Keratinocyte (primary cell): Measurements from ENCODE around the gene ADAT3. TPM values are rescaled to one million over a fixed set of nuclear protein-coding genes. Genes with fewer than 3 reads are reported as not detected.

Experiments used
- DNase-seq: peaks from one replicate; pipeline ENCODE4 v3.0.0-alpha.2; 2011; ENCODE audit warnings: low read depth, missing footprints, low spot score
- FAIRE-seq: peaks from 2 replicates; lab custom pipeline; 2011; peaks lifted over from hg19 to GRCh38; lab: Jason Lieb, UNC
- H2AFZ ChIP-seq: 2 replicates; pipeline ENCODE4 v1.6.0; 2012; ENCODE audit warnings: low read length, control low read depth, inconsistent platforms; ENCODE audit not compliant: control insufficient read depth
- H3K27ac ChIP-seq: 2 replicates; pipeline ENCODE4 v1.5.1; 2011; ENCODE audit warnings: low read length; ENCODE audit not compliant: control insufficient read depth, insufficient read depth
- H3K27me3 ChIP-seq: 3 replicates; pipeline ENCODE4 v1.6.0; 2011; ENCODE audit warnings: low read length; ENCODE audit not compliant: control insufficient read depth, insufficient read depth; ENCODE audit errors: extremely low read depth
- H3K36me3 ChIP-seq, 2 experiments: 2 replicates in 1 of 2; 3 replicates in 1 of 2; pipeline ENCODE4 v1.5.1; 2011; ENCODE audit warnings: low read length in 2 of 2, mild to moderate bottlenecking in 1 of 2; ENCODE audit not compliant: control insufficient read depth in 2 of 2, insufficient read depth in 2 of 2; ENCODE audit errors: extremely low read depth in 1 of 2
- H3K4me1 ChIP-seq: 3 replicates; pipeline ENCODE4 v1.5.1; 2011; ENCODE audit warnings: low read length; ENCODE audit not compliant: control insufficient read depth, insufficient read depth; ENCODE audit errors: extremely low read depth
- H3K4me2 ChIP-seq: 3 replicates; pipeline ENCODE4 v1.6.0; 2011; ENCODE audit warnings: low read depth, low read length; ENCODE audit not compliant: control insufficient read depth, insufficient read depth; ENCODE audit errors: extremely low read depth
- H3K4me3 ChIP-seq, 3 experiments: fragments of 200-600 bp in 1 of 3; sonication (generic) in 1 of 3; 2 replicates in 2 of 3; 3 replicates in 1 of 3; pipeline ENCODE4 v1.5.1; 2011 to 2016; ENCODE audit warnings: low read length in 3 of 3, mild to moderate bottlenecking in 3 of 3, control low read depth in 2 of 3, inconsistent platforms in 1 of 3, low read depth in 1 of 3, mixed read lengths in 1 of 3, mixed run types in 1 of 3, moderate library complexity in 1 of 3; ENCODE audit not compliant: control insufficient read depth in 2 of 3, insufficient read depth in 2 of 3; ENCODE audit errors: extremely low read depth in 1 of 3
- H3K79me2 ChIP-seq: 2 replicates; pipeline ENCODE4 v1.6.0; 2012; ENCODE audit warnings: low read length; ENCODE audit not compliant: control insufficient read depth, insufficient read depth
- H3K9ac ChIP-seq: 3 replicates; pipeline ENCODE4 v1.6.0; 2011; ENCODE audit warnings: low read length; ENCODE audit not compliant: control insufficient read depth, insufficient read depth; ENCODE audit errors: extremely low read depth
- H3K9me1 ChIP-seq: 3 replicates; pipeline ENCODE4 v1.6.0; 2011; ENCODE audit warnings: low read length; ENCODE audit not compliant: control insufficient read depth, insufficient read depth; ENCODE audit errors: extremely low read depth
- H3K9me3 ChIP-seq: 2 replicates; pipeline ENCODE4 v1.5.1; 2012; ENCODE audit warnings: low read depth, low read length; ENCODE audit not compliant: control insufficient read depth
- H4K20me1 ChIP-seq: 3 replicates; pipeline ENCODE4 v1.6.0; 2011; ENCODE audit warnings: low read length; ENCODE audit not compliant: control insufficient read depth, insufficient read depth; ENCODE audit errors: extremely low read depth
- EZH2 ChIP-seq: IDR thresholded peaks from one replicate; pipeline ENCODE4 v1.6.1; 2012; ENCODE audit warnings: inconsistent platforms, mild to moderate bottlenecking, low read length, moderate library complexity
- dilution Hi-C: fragments of 300-500 bp; cut with MboI; formaldehyde crosslinking; loops from one replicate; pipeline ENCODE4 v1.7.0; 2020; ENCODE audit warnings: low sequenced_read_pairs; ENCODE audit not compliant: extremely low pct_ligation_motif_present
- polyA plus RNA-seq, 5 experiments: library from polyadenylated mRNA; depleted of rRNA in 3 of 5; stranded (reverse) in 3 of 5; stranded (forward) in 1 of 5; unstranded in 1 of 5; fragments of >200 nt; gene quantifications; 1 replicate in 1 of 5; 2 replicates in 3 of 5; 3 replicates in 1 of 5; pipeline versions ENCODE4 v1.2.1 to v1.2.3, GENCODE V29; 2011 to 2012; ENCODE audit warnings: missing spikeins in 2 of 5, low read depth in 1 of 5, low replicate concordance in 1 of 5
- TF ChIP-seq, protein P1 (sequence below), 3 experiments: IDR thresholded peaks in 1 of 3; conservative IDR thresholded peaks in 1 of 3; optimal IDR thresholded peaks in 1 of 3; 2 replicates in 2 of 3; 3 replicates in 1 of 3; pipeline versions ENCODE3 to v1.5.1; 2011; ENCODE audit warnings: low read length in 3 of 3, mild to moderate bottlenecking in 3 of 3, moderate library complexity in 2 of 3, control low read depth in 1 of 3, inconsistent platforms in 1 of 3; ENCODE audit not compliant: insufficient read depth in 2 of 3; ENCODE audit errors: extremely low read depth in 1 of 3

ADAT3 gene
- polyA plus RNA-seq, 1 donor (not counting 4 experiments of a cell fraction or from before 2014, with no cell fraction given), result 0.55 TPM

- peaks cover 42% of the 10 kb centered on the region for H4K20me1 ChIP-seq
- TF ChIP-seq, protein P1, sequence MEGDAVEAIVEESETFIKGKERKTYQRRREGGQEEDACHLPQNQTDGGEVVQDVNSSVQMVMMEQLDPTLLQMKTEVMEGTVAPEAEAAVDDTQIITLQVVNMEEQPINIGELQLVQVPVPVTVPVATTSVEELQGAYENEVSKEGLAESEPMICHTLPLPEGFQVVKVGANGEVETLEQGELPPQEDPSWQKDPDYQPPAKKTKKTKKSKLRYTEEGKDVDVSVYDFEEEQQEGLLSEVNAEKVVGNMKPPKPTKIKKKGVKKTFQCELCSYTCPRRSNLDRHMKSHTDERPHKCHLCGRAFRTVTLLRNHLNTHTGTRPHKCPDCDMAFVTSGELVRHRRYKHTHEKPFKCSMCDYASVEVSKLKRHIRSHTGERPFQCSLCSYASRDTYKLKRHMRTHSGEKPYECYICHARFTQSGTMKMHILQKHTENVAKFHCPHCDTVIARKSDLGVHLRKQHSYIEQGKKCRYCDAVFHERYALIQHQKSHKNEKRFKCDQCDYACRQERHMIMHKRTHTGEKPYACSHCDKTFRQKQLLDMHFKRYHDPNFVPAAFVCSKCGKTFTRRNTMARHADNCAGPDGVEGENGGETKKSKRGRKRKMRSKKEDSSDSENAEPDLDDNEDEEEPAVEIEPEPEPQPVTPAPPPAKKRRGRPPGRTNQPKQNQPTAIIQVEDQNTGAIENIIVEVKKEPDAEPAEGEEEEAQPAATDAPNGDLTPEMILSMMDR (optimal IDR thresholded peaks at IDR 0.05 in 1 of 3, IDR thresholded peaks at IDR 0.05 in 1 of 3, conservative IDR thresholded peaks at IDR 0.05 in 1 of 3; ENCODE audit: extremely low read depth in 1 of 3, insufficient read depth in 2 of 3, low read length in 3 of 3), result no peak
- TF ChIP-seq EZH2, result no peak
- H2AFZ ChIP-seq, result no peak overlapping the region
- no peaks in the 10 kb centered on the region for H3K27me3 ChIP-seq
- H3K4me3 ChIP-seq, result no peak overlapping the region
- H3K4me1 ChIP-seq, result no peaks in the 10 kb centered on the region
- no peak overlapping the region for H3K9ac ChIP-seq
- H3K9me3 ChIP-seq, result no peaks in the 10 kb centered on the region
- FAIRE-seq (no peak), DNase-seq (no peak)
- peaks cover 3% of the 10 kb centered on the region for H3K9me1 ChIP-seq
- H3K27ac ChIP-seq, result no peak overlapping the region
- peaks cover 18 to 19% of the 10 kb centered on the region in 2 experiments for H3K36me3 ChIP-seq
- dilution Hi-C loops, result no loop called here
- no peak overlapping the region for H3K4me2 ChIP-seq
- peaks cover 93% of the 10 kb centered on the region for H3K79me2 ChIP-seq
Observed at GRCh38 chr19:1953037-1953436, 47.8 kb downstream of the ADAT3 start.

DNA sequence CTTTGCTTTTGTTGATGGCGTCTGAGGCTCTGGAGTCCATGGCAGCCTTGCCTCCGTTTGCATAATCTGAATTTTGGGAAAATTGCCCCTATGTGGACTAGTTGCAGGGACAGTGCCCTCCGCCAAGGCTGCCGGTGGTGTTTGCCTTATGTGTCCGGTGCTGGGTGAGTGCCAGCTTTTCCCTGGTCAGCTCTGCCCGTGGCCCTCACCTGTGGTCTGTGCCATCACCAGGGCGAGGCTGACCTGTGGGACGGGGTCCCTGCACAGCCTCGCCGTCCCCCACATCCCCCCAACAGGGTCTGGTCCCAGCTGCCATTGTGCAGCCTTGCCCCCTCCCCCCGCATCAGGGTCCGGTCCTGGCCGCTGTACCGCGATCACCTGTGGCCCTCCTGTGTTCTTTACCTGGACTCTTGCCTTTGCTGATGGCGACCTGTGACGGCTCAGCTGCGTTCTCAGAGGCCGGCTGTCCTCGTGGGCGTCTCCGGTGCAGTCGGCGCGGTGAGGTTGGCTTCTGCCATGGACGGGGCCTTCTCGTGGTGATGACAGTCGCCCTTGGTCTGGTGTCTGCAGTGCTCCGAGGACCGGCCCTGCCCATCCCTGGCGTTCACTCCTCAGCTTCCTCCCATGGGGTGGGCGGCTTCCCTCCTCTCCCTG, 48.4 kb downstream of the ADAT3 start:
- Histone ChIP-seq H3K4me1 (no peaks in the 10 kb centered on the region), H3K27me3 (no peaks in the 10 kb centered on the region), H3K27ac (no peak overlapping the region), H3K79me2 (peaks cover 89% of the 10 kb centered on the region), H4K20me1 (peaks cover 39% of the 10 kb centered on the region), H2AFZ (no peak overlapping the region), H3K4me2 (no peak overlapping the region), H3K36me3 (peaks cover 18% of the 10 kb centered on the region in 2 experiments), H3K9me1 (peaks cover 2% of the 10 kb centered on the region), H3K4me3 (no peak overlapping the region), H3K9ac (no peak overlapping the region), H3K9me3 (no peaks in the 10 kb centered on the region)
- no peak for DNase-seq
- no peak for TF ChIP-seq EZH2
- TF ChIP-seq, protein P1 (optimal IDR thresholded peaks at IDR 0.05 in 1 of 3, IDR thresholded peaks at IDR 0.05 in 1 of 3, conservative IDR thresholded peaks at IDR 0.05 in 1 of 3; ENCODE audit: extremely low read depth in 1 of 3, insufficient read depth in 2 of 3, low read length in 3 of 3), result no peak
- dilution Hi-C loops, result no loop called here
- FAIRE-seq, result no peak
